ENCODE results near the gene PLCL2.

Gene PLCL2

GRCh38 chr3:17050071-17050470, 165.3 kb downstream of the PLCL2 start:
- TF ChIP-seq, protein P1, sequence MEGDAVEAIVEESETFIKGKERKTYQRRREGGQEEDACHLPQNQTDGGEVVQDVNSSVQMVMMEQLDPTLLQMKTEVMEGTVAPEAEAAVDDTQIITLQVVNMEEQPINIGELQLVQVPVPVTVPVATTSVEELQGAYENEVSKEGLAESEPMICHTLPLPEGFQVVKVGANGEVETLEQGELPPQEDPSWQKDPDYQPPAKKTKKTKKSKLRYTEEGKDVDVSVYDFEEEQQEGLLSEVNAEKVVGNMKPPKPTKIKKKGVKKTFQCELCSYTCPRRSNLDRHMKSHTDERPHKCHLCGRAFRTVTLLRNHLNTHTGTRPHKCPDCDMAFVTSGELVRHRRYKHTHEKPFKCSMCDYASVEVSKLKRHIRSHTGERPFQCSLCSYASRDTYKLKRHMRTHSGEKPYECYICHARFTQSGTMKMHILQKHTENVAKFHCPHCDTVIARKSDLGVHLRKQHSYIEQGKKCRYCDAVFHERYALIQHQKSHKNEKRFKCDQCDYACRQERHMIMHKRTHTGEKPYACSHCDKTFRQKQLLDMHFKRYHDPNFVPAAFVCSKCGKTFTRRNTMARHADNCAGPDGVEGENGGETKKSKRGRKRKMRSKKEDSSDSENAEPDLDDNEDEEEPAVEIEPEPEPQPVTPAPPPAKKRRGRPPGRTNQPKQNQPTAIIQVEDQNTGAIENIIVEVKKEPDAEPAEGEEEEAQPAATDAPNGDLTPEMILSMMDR (conservative IDR thresholded peaks at IDR 0.05; ENCODE audit: low read length): no peak

DNA sequence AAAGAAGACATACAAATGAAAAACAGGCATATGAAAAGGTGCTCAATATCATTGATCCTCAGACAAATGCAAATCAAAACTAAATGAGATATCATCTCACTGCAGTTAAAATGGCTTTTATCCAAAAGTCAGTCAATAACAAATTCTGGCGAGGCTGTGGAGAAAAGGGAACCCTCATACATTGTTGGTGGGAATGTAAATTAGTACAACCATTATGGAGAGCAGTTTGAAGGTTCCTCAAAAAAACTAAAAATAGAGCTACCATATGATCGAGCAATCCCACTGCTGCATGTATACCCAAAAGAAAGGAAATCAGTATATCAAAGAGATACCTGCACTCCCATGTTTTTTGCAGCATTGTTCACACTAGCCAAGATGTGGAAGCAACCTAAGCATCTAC, 165.8 kb downstream of the PLCL2 start:
- TF ChIP-seq, protein P1 (conservative IDR thresholded peaks at IDR 0.05; ENCODE audit: low read length): no peak
- no peak overlapping the region for H3K4me3 ChIP-seq (ENCODE audit: low read length)
- no peak for DNase-seq (ENCODE audit: low read depth)

More at GRCh38 chr3:17050071-17050470, 165.3 kb downstream of the PLCL2 start:
- DNase-seq (ENCODE audit: low read depth): no peak
- H3K4me3 ChIP-seq (ENCODE audit: low read length): no peak overlapping the region

DNA sequence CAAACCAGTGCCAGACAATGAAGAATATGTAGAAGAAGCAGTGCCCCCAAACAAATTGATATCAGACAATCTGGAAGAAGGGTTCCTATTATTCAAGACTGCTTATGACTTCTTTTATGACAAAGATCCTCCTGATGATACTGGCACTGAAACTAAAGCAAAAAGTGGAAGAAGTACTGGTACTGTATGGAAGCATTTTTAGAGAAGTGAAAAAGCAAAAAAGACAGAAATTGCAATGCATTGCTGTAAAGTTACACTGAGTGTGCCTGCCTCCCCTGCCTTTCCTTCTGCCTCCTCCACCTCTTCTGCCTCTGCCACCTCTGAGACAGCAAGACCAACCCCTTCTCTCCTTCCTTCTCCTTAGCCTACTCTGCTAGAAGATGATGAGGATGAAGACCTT, 167.6 kb downstream of the PLCL2 start:
- TF ChIP-seq, protein P1 (conservative IDR thresholded peaks at IDR 0.05; ENCODE audit: low read length): no peak
- no peak overlapping the region for H3K4me3 ChIP-seq (ENCODE audit: low read length)
- no peak for DNase-seq (ENCODE audit: low read depth)

GRCh38 chr3:17054301-17054981, 169.7 kb downstream of the PLCL2 start:
- H3K4me3 ChIP-seq (ENCODE audit: low read length): no peak overlapping the region
- TF ChIP-seq, protein P1 (conservative IDR thresholded peaks at IDR 0.05; ENCODE audit: low read length): no peak
- no peak for DNase-seq (ENCODE audit: low read depth)

DNA sequence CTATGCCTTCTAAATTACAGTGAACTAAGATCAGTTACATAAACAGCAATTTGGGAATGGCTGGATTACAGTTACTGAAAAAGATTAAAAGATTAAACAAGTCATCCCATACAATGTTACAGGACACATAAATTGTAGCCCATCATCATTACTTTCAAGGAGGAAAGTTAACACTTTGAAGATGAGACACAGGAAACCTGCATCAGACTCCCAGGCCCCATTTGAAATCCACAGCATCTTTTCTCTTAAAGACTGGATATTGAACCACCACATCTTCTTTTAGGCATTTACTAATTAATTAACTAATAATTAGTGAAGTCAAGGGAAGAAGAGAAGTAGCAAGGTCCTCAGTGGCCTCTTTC, 170.2 kb downstream of the PLCL2 start:
- no peak overlapping the region for H3K4me3 ChIP-seq (ENCODE audit: low read length)
- TF ChIP-seq, protein P1 (conservative IDR thresholded peaks at IDR 0.05; ENCODE audit: low read length): no peak
- no peak for DNase-seq (ENCODE audit: low read depth)

DNA sequence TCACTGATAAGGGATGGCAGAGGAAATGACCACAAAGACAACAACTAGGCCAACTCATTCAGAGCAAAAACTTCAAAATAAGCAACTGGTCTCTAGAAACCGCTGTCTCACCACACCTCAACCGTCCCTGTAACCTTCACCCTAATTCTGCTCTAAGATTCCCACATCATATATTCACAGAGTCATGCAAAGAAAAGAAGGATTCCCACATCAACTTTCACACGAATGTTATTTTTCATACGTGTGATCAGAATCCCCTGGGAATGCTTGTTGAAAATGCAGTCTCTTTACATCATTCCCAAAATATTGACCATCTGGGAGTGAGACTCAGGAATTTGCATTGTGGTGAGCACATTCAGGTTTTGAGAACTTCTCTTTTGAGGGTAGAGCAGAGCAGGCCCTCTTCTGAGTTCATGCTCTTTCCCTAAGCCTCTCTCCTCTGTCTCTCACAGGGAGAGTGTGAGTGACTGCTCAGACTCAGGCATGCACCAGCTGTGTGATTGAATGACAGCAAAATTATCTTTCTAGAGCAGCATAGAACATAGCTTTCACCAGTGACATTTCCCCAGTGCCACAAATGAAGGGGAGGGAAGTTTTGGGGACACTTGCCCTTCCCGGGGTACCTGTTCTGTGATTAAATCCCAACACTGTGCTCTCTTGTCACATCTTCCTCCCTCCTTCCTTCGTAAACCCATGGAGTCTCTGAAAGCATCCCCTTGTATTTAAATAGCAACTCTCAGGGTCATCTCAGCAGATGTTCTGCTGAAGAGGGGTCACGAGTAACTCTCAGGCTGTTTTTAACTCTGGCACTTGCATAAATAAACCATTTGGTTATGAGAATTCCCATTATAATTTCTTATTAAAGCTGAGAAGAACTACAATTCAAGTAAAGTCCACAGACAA, 170.9 kb downstream of the PLCL2 start:
- TF ChIP-seq, protein P1 (conservative IDR thresholded peaks at IDR 0.05; ENCODE audit: low read length): no peak
- H3K4me3 ChIP-seq (ENCODE audit: low read length): no peak overlapping the region
- DNase-seq (ENCODE audit: low read depth): peak; percentile 93

All from AG10803 (cell line).